NCI-H82 (cell line): Measurements from ENCODE around the gene ZNF771.
"Not testable (repeated sequence)": the region's sequence is repeated elsewhere in the genome, so short reads cannot be mapped to it uniquely, and the experiment has no call there.

Experiments used
- DNase-seq: peaks from one replicate; lab custom pipeline; 2025; lab: John Stamatoyannopoulos, UW

ZNF771 gene

GRCh38 chr16:30376461-30376902 is 30.9 kb upstream of the ZNF771 start:
- peak; percentile 85 for DNase-seq

DNA sequence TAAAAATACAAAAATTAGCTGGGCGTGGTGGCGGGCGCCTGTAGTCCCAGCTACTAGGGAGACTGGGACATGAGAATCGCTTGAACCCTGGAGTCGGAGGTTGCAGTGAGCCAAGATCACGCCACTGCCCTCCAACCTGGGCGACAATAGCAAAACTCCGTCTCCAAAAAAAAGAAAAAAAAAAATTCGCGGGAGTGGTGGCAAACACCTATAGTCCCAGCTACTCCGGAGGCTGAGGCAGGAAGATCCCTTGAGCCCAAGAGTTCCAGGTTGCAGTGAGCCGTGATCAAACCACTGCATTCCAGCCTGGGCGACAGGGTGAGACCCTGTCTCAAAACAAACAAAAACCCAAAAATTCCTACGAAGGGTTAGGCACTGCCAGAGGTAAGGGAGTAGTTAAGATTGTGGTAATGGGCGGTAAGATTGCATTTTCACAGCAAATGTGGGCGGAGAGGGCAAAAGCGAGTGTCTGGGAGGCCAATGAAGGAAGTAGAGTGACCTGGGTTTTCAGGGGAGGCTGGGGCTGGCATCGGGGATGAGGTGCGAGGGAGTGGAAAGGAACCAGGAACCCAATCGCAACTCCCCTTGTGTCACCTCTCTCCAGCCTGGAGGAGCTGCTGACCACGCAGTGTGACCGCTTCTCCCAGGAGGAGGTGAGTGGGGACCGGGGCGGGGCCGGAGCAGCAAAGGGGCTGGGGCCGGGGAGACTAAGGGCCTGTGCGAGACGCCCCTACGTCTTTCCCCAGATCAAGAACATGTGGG is 30.2 kb upstream of the ZNF771 start:
- DNase-seq, result no peak

GRCh38 chr16:30377812-30378235 is 29.6 kb upstream of the ZNF771 start:
- DNase-seq, result peak; percentile 87

DNA sequence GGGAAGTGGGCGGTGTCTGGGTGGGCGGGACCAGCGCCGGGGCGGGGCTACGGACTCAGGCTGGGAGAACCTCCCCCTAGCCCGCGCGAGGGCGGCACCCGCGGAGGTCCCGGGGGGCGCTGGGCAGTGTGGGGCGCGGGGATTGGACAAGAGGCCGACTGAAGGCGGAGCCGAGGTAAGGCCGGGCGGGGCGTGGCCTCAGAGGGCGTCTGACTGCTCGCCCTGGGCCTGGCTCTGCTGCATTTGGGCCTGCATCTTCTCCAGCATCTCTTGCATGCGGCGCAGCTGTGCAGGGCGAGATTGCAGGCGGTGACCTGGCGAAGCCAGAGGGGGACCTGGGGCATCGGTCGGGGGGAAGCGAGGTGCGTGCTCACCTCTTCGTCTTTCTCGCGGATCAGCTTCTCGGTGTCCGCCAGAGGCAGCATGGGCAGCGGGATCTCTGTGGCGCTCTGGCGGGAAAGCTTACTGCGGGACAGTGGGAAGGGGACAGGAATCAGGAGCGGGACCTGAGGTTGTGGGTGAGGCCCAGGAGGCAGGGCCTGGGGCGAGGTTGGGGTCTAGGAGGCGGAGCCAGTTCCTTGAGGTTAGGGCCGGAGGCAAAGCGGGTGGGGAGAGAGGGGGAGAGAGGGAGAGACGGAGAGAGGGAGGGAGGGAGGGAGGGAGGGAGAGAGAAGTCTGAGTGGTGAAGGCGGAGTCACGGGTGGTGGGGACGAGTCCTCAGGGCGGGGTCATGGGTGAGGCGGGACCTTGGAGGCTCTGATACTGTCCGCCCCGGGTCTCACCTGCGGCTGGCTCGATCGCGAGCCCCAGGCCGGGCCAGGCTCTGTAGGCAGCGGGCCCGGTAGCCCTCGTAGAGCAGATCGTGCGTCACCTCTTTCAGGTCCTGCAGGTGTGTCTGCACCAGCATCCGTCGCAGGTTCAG is 28.9 kb upstream of the ZNF771 start:
- DNase-seq, result peak; percentile 98

DNA sequence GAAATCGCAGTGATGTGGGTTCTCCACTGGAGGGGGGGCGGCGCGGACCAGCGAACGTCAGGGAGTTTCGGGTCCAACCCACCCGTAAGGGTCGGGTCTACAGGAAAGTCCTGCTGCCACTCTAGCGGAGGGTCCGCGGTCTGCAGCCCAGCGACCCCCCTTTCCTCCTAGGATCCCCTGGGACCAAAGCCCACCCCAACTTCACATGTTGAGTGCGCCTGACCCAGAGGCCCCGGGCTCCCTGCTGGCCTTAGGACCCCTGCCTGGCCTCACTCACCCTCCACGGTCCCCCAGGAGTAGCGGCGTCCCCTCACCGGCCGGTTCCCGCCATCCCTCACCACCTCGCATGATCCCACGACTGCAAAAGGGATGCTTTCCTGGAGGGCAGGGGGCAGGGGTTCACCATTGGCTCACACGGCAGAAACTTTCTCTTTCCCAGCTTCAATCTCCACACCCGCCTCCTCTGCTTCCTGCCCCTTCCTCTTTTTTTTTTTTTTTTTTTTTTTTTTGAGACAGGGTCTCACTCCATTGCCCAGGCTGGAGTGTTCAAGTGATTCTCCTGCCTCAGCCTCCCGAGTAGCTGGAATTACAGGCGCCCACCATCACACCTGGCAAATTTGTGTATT is 28.1 kb upstream of the ZNF771 start:
- no peak for DNase-seq

DNA sequence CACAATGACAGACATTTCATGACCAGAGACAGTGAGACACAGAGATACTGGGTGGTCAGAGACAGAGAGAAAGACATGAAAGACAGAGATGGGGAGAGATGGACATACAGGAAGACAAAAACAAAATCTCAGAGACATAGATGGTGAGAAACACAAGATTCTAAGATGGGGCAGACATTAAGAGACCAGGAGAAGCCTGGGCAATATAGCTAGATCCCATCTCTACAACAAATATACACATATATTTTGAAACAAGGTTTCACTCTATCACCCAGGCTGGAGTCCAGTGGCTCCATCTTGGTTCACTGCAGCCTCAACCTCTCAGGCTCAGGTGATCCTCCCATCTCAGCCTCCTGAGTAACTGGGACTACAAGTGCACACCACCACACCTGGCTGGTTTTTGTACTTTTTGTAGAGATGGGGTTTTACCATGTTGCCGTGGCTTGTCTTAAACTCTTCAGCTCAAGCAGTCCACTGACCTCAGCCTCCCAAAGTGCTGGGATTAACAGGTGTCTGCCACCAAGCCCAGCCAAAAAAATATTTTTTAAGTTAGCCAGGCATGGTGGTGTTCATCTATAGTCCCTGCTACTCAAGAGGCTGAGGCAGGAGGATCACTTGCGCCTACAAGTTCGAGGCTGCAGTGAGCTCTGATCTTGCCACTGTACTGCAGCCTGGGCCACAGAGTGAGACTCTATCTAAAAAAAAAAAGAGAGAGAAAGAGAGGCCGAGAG is 27.2 kb upstream of the ZNF771 start:
- DNase-seq, result no peak

DNA sequence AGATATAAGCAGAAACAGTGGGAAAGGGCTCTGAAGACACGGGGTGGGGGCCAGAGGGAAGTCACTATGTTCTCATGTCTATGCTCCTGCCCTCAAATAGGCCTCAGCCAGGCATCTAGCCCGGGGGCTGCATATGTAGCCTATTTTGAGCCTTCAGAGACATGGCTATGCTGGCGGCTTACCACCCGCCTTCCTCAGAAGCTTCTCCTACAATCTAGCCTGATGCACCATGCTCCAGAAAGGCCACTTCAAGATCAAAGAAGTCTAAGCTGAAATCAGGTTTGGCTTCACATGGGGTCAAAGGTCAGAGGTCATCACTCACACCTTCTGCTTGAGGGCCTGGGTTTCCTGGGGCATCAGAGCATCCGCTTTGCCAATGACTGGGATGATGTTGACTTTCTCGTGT is 26.6 kb upstream of the ZNF771 start:
- DNase-seq, result no peak

DNA sequence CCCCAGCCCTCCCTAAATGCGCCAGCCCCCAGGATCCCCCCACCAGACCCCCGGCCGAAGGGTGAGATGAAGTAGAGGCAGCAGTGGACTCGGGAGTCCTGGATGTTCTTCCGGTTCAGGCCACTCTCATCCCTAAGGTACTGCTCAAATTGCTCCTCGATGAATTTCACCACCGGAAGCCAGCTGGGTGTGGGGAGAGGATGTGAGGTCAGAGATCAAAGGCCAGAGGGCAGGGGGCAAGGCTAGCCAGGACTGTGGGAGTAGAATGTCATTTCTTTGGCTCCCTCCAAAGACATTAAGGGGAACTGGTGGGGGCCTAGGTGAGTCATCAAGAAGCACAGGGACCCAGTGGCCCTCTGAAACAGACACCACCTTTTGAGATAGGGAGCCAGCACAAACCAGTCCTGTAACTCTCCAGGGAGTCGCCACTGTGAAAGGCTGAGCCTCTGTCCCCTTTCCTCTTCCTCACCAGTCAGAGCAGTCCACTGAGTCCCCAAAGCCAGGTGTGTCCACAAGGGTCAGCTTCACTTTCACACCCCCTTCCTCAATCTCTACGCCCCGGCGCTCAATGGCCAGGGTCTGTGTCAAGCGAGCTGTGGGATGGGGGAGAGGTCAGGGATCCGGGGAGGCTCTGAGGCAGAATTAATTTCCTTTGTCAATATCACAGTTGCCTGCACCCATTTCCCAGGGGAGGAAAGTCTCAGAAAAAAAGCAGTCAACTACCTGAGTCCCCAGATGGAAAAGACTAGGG is 25.9 kb upstream of the ZNF771 start:
- no peak for DNase-seq

DNA sequence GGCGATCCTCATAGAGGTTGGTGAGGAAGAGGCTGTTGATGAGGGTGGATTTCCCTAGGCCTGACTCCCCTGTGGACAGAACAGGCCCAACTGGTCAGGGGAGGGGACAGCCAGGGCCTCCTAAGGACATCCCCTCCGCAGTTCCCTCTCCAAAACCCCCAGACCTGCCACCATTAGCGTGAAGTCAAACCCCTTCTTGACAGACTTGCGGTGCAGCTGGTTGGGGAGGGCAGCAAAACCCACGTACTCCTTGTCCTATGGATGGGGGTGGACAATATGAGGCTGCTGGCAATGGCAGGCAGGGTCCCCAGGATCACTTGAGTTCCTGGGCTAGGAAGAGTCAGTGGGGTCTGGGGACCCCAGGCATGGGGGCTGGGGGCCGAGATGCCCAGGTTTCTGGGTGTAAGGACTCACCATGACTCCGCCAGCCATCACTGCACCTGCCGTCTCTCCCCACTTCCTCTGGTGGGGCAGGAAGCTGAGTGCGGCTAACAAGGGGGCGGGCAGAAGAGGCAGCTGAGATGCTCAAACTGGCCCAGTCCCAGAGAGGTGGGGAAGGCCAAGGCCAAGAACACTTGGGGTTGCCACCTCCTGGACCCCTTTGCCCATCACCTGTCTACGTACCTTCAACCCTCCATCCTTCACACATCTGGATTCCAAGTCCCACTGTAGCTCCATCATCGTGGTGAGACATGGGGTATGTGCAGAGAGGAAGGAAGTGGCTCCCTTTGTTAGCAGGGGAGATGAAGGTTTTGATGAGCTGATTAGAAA is 25.1 kb upstream of the ZNF771 start, which contains the start of gene SEPTIN1:
TSS of gene SEPTIN1 (minus strand) at position 451 of the 771 bp plus-strand sequence. CDS start at position 432, 19 bp downstream.
- DNase-seq, result no peak

- DNase-seq, result no peak
Observed at GRCh38 chr16:30383521-30383920, 23.9 kb upstream of the ZNF771 start.

DNA sequence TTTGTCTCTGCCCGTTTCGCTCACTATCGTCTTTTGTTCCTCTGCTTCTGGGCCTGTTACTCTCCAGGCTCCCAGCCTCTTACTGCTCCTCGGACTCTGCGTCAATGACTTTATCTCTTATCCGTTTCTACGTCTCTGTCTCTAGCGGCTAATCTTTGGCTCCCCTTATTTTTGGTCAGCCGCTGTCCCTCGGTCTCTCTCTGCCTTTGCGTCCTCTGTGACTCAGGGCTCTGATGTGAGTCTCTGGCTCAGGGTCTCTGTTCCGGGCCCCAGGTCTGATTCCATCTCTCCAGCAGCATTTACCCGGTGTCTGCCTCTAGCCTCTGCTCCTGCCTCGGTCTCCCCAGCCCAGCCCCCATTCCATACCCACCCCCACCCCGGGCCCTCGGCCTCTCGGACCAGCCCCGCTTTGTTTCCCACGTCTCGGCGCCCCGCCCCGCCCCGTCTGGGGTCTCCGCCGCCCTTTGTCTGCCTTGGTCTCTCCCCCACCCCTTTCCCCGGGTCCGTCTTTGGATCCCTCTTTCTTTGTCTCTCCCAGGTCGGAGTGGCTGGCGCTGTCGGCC is 12.7 kb upstream of the ZNF771 start:
- peak; percentile 53 for DNase-seq

DNA sequence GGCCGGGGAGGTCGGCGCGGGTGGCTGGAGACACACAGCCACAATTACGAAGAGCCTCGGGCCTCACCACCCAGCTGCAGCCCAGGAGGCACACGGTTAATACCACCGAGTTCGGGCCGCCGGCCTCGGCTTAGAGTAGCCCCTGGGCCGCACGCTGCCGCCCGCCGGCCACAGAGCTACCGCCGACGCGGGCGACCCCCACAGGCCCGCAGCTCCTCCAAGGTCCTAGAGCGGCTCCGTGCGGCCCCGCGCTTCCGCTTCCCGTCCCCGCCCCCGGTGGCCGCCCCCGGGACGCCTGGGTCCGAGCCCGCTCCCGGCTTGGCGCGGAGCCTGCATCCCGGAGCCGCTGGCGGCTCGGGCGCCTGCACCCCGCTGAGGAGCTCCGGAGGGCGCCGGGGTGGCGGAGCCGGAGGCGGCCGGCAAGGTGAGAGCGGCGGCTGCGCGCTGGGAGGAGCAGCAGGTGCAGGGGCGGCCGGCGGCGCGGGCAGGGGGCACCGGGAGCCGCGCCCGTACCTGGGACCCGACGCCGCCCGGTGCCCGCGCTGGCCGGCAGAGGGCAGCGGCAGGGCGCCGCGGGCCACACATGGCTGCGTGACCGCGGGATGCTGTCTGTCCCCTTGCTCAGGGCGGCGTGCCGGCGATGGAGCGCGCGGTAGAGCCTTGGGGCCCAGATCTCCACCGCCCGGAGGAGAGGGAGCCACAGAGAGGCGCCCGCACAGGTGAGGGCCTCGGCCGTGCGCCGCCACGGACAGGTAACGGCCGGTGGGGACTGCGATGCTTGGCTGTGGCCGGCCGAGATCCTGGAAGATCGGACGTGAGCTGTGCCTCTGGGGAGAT is 12.0 kb upstream of the ZNF771 start, which contains the start of gene ZNF48:
TSS of gene ZNF48 (plus strand) at position 266 of the 837 bp plus-strand sequence. CDS start at position 641, 375 bp downstream.
- DNase-seq, result peak; percentile 93

GRCh38 chr16:30395992-30396585 is 11.3 kb upstream of the ZNF771 start:
- peak; percentile 60 for DNase-seq

GRCh38 chr16:30396627-30397026 is 10.8 kb upstream of the ZNF771 start:
- DNase-seq, result not testable (repeated sequence)

DNA sequence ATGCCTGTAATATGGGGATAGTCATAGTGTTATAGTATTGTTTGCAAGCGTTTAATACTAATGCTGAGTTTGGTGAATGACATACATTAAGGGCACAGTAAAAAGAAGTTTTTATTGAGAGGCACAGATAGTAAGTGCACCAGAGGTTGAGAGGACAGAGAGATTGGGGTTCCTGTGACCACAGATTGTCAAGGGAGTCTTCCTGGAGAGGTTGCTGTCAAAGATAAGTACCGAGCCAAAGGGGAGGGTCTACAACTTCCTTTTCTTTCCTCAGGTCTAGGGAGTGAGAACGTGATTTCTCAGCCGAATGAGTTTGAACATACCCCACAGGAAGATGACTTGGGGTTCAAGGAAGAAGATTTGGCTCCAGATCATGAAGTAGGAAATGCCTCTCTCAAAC is 10.3 kb upstream of the ZNF771 start:
- DNase-seq, result no peak

- no peak for DNase-seq
Observed at GRCh38 chr16:30397776-30398660, 9.4 kb upstream of the ZNF771 start.
